ENCODE data around the gene DUSP1.

Gene DUSP1

GRCh38 chr5:172757394-172758010, 13.5 kb downstream of the DUSP1 start:
- DNase-seq, result no peak
- Histone ChIP-seq H3K27me3 (ENCODE audit: insufficient read depth, low read depth, severe bottlenecking) (no peaks in the 10 kb centered on the region), H3K4me3 (ENCODE audit: low read depth, low read length) (no peak overlapping the region), H3K27ac (no peak overlapping the region), H3K9me3 (ENCODE audit: severe bottlenecking) (peaks cover 8% of the 10 kb centered on the region), H3K36me3 (no peaks in the 10 kb centered on the region)
- TF ChIP-seq CTCF (IDR thresholded peaks at IDR 0.05; ENCODE audit: low read depth, low read length), result no peak

- Histone ChIP-seq H3K27me3 (ENCODE audit: insufficient read depth, low read depth, severe bottlenecking) (no peaks in the 10 kb centered on the region), H3K36me3 (no peaks in the 10 kb centered on the region), H3K27ac (no peak overlapping the region), H3K9me3 (ENCODE audit: severe bottlenecking) (peaks cover 8% of the 10 kb centered on the region), H3K4me3 (ENCODE audit: low read depth, low read length) (no peak overlapping the region)
- no peak for TF ChIP-seq CTCF (IDR thresholded peaks at IDR 0.05; ENCODE audit: low read depth, low read length)
- no peak for DNase-seq
These were observed 14.1 kb downstream of the DUSP1 start for GRCh38 chr5:172756764-172757393.

GRCh38 chr5:172754596-172755356, 16.2 kb downstream of the DUSP1 start:
- Histone ChIP-seq H3K4me3 (ENCODE audit: low read depth, low read length) (no peak overlapping the region), H3K36me3 (no peaks in the 10 kb centered on the region), H3K27ac (0 out of 2 replicates have a peak overlapping the region, but pooled peaks have one; percentile 14), H3K9me3 (ENCODE audit: severe bottlenecking) (peaks cover 8% of the 10 kb centered on the region), H3K27me3 (ENCODE audit: insufficient read depth, low read depth, severe bottlenecking) (no peaks in the 10 kb centered on the region)
- peak; percentile 79 for DNase-seq
- TF ChIP-seq CTCF (IDR thresholded peaks at IDR 0.05; ENCODE audit: low read depth, low read length), result no peak

GRCh38 chr5:172753101-172753500, 17.9 kb downstream of the DUSP1 start:
- Histone ChIP-seq H3K4me3 (ENCODE audit: low read depth, low read length) (no peak overlapping the region), H3K27ac (no peak overlapping the region), H3K27me3 (ENCODE audit: insufficient read depth, low read depth, severe bottlenecking) (no peaks in the 10 kb centered on the region), H3K9me3 (ENCODE audit: severe bottlenecking) (peaks cover 10% of the 10 kb centered on the region), H3K36me3 (no peaks in the 10 kb centered on the region)
- TF ChIP-seq CTCF (IDR thresholded peaks at IDR 0.05; ENCODE audit: low read depth, low read length), result no peak
- no peak for DNase-seq

- DNase-seq, result no peak
- TF ChIP-seq CTCF (IDR thresholded peaks at IDR 0.05; ENCODE audit: low read depth, low read length), result no peak
- no peak overlapping the region for H3K4me3 ChIP-seq (ENCODE audit: low read depth, low read length)
- H3K9me3 ChIP-seq (ENCODE audit: severe bottlenecking), result peaks cover 20% of the 10 kb centered on the region
- no peak overlapping the region for H3K27ac ChIP-seq
- H3K36me3 ChIP-seq, result no peaks in the 10 kb centered on the region
- H3K27me3 ChIP-seq (ENCODE audit: insufficient read depth, low read depth, severe bottlenecking), result no peaks in the 10 kb centered on the region
These were observed 19.1 kb downstream of the DUSP1 start for GRCh38 chr5:172751761-172752510.

All from WERI-Rb-1 (cell line).